NCI-H82 (cell line): ENCODE data around the gene ENOSF1.

Experiments used
- DNase-seq: peaks from one replicate; lab custom pipeline; 2025; lab: John Stamatoyannopoulos, UW

The ENOSF1 gene

GRCh38 chr18:634551-635045, 77.8 kb downstream of the ENOSF1 start:
- no peak for DNase-seq

- no peak for DNase-seq
Measured at GRCh38 chr18:631560-631959, 80.9 kb downstream of the ENOSF1 start.

GRCh38 chr18:629269-630150, 82.9 kb downstream of the ENOSF1 start:
- DNase-seq = peak; percentile 31

GRCh38 chr18:627231-627630, 85.2 kb downstream of the ENOSF1 start:
- no peak for DNase-seq

GRCh38 chr18:623761-624620, 88.4 kb downstream of the ENOSF1 start:
- peak; percentile 76 for DNase-seq

GRCh38 chr18:622289-622688, 90.1 kb downstream of the ENOSF1 start:
- DNase-seq = no peak

- DNase-seq = peak; percentile 18
Measured at GRCh38 chr18:621291-622043, 91.0 kb downstream of the ENOSF1 start.
